ENCODE results near the gene ATG4B.

Gene ATG4B

DNA sequence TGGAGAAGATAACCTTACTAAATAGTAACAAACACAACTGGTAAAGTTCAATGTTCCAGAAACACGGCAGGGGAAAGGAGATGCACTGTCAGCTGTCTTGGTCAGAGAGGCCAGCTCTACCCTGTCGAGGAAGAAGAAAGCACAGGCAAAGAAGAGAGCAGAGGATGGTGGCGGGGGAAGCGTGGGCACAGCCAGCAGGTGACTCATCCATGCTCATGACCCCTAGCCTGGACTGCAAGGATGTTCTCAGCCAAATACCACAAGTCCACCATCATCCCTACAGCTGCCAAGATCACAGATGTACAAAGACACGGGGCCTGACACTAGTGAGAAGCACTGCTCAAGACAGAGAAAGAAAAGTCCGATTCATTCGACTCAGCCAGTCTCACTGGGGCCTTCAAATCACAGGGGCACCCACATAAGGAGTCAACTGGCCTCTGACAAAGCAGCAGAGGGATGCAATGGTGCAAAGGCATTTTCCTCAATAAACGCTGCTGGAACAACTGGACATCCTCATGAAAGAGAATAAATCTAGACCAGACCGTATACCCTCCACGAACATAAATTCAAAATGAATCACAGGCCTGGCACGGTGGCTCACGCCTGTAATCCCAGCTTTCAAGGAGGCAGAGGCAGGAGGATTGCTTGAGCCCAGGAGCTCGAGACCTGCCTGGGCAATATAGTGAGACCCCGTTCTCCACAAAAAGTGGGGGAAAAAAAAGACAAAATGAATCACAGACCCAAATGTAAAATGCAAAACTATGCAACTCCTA is 43.5 kb downstream of the ATG4B start:
- in situ Hi-C loops (cut with MboI; ENCODE audit: low sequenced_read_pairs), result no loop called here

DNA sequence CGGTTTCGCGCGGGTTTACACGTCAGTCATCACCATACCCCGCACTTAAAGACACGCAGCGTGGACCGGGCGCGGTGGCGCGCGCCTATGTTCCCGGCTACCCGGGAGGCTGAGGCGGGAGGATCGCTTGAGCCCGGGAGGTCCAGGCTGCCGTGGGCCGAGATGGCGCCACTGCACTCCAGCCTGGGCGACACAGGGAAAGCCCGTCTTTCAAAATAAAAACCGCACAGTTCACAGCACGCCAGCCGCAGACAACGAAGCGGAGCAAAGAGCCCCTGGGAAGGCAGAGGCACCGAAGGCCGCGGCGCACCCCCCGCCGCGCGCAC is 48.8 kb downstream of the ATG4B start:
- in situ Hi-C loops (cut with MboI; ENCODE audit: low sequenced_read_pairs), result no loop called here

DNA sequence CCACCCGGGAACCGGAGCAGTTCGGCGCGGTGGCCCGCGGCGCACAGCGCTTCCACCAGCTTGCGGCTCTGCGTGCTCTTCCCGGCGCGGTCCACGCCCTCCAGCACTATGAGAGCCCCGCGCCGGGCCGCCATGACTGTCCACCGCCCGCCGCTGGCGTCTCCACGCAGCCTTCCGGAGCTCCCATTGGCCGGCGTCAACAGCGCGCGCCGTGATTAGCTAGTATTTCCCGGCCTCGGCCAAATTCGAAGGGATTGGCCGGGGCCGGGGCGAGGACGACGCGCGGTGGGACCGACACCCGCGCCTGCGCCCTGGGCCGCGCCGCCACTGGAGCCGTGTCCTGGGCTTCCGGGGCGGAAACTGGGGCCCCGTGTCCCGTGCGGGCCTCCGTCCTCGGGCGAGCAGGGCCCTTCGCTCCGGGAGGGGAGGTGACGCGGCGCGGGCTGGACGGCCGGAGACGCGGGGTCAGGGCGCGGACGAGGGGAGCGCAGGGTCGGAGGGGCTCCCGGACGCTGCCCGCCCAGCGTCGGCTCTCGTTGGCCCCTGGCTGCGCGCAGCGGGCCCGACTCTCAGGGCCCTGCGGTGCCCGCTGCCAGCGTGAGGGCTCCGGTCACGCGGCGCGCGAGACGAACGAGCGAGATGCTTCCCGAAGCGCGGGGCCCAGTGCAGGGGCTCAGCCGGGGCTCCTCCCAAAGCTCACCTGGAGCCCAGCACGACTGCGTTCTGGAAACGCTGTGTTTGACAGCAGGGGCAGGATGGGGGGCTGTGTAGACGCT is 49.3 kb downstream of the ATG4B start, which contains the start of gene DTYMK:
DTYMK (minus strand) TSS at position 166 of the 776 bp plus-strand sequence; CDS start at position 134, 32 bp downstream.
- in situ Hi-C loops (cut with MboI; ENCODE audit: low sequenced_read_pairs), result no loop called here

DNA sequence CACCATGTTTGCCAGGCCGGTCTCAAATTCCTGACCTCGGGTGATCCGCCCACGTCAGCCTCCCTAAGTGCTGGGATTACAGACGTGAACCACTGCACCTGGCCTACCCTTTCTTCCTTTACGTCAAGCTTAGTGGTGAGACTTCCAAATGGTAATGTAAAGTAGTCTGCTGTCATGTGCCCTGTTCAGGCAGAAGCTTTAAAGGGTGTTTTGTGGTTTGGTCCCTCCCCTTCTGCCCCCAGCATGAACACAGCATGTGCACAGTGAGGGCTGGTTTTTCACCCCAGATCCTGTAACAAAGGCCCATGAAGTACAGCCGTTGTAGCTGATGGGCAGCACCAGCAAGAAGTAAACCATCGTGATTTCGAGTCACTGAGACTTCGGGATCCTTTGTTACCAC is 51.8 kb downstream of the ATG4B start:
- in situ Hi-C loops (cut with MboI; ENCODE audit: low sequenced_read_pairs), result no loop called here

DNA sequence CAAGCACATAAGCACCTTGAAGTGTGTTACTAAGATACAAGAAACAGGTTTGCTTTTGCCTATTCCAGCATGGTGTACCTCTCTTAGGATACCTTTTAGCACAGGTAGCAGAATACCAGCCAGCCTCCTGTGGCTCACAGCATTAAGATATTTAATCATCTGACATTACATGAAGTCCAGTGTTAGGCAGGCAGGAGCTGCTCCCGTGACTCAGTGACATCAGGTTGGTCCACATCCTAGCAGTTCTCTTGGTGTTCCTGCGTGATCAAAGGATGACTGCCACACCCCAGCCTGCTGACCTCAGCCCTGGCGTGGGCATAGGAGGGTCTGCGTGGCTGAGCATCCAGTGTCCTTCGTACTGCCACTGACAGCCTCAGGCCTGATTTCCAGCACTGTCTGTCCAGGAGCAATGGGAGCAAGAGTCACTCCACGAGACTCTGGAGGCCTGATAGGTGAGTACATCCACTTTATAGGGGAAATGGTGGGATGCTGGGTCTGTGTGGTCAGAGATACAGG is 52.8 kb downstream of the ATG4B start:
- in situ Hi-C loops (cut with MboI; ENCODE audit: low sequenced_read_pairs), result no loop called here

DNA sequence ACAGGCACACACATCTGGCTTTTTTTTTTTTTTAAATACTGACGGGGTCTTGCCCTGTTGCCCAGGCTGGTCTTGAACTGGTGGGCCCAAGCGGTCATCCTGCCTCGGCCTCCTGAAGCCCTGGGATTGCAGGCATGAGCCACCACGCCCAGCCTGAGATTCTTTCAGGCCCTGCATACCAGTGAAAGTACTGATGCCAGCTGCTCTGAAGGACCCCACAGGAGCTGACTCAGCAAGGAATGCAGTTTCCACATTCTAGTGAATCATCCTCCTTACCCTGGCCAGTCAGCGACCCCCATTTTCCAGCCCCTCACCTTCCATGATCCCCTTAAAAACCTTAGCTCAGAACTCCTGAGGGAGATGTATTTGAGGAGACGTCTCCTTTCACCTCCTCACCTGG is 55.0 kb downstream of the ATG4B start:
- in situ Hi-C loops (cut with MboI; ENCODE audit: low sequenced_read_pairs), result no loop called here

DNA sequence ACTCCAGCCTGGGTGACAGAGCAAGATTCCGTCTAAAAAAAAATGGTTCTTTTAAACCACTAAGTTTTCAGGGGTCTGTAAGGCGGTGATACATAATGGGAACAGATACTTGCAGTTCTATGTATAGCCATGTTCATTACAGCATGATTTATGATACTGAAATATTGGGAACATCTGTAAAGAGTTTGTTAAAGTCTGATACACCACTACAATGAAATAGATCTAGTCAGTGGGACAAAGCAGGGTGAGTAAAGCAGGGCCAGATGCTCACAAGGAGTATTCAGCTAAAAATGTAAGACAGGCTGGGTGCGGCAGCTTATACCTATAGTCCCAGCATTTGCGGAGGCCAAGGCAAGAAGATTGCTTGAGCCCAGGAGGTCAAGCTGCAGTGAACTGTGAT is 58.2 kb downstream of the ATG4B start:
- in situ Hi-C loops (cut with MboI; ENCODE audit: low sequenced_read_pairs), result no loop called here

DNA sequence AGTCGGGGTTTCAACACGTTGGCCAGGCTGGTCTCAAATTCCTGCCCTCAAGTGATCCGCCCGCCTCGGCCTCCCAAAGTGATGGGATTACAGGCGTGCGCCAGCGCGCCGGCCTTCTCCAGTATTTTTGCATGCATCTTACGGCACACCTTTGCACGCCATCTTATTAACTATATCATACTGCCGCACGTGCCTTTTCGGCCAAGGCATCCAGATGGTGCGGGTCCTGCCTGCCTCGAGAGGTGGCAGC is 63.6 kb downstream of the ATG4B start:
- in situ Hi-C loops (cut with MboI; ENCODE audit: low sequenced_read_pairs), result no loop called here

DNA sequence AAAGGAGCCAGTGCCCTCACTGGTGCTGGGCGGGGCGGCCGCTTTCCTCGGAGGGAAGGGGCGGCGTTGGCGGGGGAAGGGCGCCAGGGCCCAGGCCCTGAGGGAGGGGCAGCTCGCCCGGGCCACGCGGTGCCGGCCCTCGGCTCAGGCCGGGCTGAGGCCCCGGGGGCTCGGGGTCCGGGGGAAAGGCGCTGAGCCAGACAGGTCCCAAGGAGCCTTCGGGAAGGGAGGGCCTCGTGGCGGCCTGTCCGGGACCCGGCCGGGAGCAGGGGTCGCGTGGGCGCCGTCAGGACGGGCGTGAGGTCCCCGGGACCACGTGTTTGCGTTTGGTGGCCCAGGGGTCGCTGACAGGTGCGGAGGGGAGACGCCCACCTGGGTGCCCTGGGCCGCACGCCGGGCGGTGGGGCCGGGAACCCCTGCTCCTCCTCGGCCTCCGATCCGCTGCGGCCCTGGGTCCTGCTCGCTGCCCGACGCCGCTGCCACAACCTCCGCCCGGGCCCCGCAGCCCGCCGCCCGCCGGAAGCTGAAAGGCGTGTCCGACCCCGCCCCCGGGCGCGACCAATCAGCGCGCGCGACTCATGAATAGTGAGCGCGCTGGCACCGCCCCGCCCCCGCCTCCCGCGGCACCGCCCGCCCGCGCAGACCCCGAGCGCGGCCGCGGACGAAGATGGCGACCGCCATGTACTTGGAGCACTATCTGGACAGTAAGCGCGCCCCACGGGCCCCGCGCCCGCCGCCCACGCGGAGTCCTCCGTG is 64.1 kb downstream of the ATG4B start, which contains the start of gene ING5:
ING5 (plus strand) TSS at position 641 of the 756 bp plus-strand sequence; CDS start at position 668, 27 bp downstream.
- in situ Hi-C loops (cut with MboI; ENCODE audit: low sequenced_read_pairs), result no loop called here

DNA sequence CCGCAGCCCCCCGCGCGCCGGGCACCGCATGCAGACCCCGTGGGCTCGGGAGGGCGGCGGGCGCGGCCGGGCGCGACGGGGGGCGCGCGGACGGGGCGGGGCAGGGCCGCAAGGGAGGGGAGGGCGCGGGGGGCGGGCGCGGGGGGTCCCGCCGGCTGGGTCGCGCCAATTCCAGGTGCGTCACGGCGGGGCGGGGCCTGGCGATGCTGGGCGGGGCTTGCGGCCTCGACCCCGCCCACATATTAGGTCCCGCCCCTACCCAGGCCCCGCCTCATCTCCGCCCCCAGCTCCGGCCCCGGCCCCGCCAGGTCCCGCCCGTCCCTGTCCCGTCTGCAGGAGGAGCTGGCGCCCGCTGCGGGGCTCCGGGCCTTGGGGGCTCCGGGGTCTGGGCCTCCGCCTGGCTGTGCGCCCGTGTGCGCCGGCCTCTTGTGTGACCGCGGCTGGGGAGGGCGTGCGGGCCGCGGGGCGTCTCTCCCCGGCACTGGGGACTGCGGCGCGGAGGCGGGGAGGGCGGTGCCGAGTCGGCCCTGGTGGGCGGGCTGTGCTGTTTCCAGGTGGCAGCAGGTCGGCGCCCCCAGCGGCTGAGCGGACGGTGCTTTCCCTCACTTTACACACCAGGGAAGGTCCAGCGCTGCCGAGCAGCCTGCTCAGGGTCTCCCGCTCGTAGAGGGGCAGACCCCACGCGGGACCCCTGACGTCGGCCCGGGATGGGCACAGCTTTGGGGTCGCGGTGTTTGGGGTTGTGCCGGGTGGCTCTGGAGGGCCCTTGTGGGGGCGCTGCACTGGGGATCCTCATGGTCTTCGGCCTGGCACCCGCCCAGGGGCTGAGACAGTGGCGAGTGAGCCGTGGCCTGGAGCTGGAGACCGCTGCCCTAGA is 64.9 kb downstream of the ATG4B start:
- in situ Hi-C loops (cut with MboI; ENCODE audit: low sequenced_read_pairs), result no loop called here

DNA sequence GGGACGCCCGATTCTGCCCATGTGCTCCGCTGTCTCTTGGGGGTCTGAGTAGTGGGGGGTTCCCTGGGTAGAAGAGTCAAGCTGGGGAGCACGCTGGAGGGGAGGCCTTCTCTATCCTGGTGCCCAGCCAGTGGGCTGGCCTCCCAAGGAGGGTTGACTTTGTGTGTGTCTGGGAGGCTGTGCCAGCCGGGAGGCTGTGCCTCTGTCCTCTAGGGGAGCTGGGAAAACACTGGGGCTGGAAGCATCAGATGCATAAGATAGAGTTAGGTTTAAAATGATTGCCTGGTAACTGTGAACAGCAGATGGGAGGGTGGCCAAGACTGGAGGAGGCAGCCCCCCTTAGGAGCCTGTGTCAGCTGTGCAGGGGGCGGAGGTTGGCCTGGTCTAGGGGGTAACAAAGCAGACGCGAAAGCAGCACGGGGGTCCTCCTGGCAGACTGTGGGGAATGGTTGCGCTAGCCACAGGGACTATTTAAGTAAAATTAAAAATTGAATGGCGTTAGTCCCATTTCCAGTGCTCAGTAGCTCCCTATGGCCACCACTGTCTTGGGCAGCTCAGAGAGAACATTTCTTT is 65.6 kb downstream of the ATG4B start:
- in situ Hi-C loops (cut with MboI; ENCODE audit: low sequenced_read_pairs), result no loop called here

DNA sequence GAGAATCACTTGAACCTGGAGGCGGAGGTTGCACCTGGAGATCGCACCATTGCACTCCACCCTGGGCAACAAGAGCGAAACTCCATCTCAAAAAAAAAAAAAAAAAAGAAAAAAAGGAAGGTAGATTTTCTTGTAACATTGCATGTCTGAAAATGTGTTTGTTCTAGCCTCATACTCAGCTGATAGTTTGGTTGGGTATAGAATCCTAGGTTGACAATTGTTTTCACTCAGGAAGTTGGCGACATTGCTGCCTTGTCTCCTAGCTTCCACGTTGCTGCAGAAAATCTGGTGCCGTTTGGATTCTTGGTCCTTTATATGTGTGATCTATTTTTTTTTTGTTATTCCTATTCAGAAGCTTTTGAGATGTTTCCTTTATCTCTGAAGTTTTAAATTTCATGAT is 69.0 kb downstream of the ATG4B start:
- in situ Hi-C loops (cut with MboI; ENCODE audit: low sequenced_read_pairs), result no loop called here

DNA sequence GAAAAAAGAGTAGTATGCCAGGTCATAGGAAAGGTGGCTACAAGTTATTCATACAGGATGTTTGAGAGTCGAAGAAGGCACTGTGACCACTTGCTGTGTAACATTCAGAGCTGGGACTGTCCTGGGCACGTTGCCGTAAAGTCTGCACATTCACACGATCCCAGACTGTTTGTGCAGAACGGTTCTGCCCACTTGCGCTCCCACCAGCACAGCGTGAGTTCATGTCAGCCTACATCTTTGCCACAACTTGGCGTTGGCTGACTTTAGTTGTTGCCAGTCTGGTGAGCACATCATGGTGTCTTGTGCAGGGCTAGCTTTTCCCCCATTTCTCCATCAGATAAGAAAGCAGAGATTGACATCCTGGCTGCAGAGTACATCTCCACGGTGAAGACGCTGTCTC is 71.4 kb downstream of the ATG4B start:
- in situ Hi-C loops (cut with MboI; ENCODE audit: low sequenced_read_pairs), result no loop called here

DNA sequence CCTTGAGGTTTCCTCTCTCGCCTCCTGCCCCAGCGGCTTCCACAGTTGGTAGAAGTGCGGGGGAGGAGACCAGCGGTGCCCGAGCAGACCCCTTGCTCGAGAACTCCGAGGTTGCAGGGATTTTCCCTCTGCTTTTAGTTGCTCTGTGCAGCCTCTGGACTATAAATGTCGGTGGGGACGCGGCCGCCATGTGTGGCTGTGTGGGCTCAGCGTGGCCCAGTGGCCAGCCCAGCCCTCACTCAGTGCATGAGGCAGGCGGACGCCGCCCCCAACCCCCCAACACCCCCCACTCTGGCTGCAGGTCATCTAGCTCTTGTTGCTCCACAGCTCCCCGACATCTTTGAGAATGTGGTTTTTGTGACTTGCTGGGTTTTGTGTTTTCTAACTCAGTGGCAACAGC is 81.6 kb downstream of the ATG4B start:
- in situ Hi-C loops (cut with MboI; ENCODE audit: low sequenced_read_pairs), result no loop called here

DNA sequence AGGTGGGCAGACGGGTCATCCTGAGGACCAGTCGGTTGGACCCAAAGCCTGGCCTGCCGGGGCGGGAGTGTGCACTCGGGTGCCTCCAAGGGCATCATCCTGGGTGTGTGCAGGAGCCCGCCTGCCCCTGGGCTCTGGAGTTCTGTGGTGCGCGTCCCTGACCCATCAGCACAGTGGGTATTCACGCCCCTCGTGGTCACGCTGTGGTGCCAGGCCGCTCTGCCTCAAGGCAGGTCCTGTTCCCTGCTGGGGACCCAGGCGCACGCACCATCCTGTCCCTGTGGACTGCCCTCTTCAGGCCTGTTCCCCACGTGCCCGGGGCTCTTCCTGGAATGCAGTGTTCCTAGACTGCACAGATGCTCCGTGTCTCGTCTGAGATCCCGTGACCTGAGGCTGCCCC is 82.6 kb downstream of the ATG4B start:
- in situ Hi-C loops (cut with MboI; ENCODE audit: low sequenced_read_pairs), result no loop called here

DNA sequence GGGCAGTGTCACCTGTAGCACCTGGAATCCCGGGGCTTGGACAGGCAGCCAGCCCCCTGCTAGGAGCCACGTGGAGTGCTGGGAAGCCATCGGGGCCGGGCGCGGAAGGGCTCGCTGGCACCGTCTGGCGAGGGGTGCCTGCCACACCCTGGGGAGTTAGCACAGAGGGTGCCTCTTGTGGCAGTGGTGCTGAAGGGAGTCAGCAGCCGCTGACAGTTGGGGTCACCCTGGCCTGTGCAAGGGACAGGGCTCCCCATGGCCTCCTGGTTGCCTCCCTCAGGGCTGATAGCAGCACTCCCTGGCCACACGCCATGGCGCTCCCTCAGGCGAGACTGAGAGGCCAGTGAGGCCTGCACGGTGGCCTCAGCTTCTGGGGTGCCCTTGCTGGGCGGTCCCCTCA is 83.1 kb downstream of the ATG4B start:
- in situ Hi-C loops (cut with MboI; ENCODE audit: low sequenced_read_pairs), result no loop called here

DNA sequence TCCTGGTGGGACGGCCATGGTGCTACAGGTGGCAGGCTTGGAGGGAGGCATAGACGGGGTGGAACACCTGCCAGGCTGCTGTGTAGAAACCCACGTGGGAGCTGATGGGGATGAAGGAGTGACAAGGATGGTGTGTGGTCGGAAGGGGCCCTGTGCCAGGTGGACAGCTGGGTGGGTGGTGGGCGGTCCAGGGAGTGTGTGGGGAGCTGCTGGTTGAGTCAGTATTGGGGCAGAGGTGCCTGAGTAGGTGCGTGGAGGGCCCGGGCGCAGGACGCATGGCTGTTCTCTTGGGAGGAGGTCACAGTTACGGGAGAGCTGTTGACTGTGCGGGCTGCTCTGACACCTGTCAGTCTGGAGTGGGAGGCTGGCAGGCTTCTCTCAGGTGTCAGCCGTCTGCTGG is 84.4 kb downstream of the ATG4B start:
- in situ Hi-C loops (cut with MboI; ENCODE audit: low sequenced_read_pairs), result no loop called here

DNA sequence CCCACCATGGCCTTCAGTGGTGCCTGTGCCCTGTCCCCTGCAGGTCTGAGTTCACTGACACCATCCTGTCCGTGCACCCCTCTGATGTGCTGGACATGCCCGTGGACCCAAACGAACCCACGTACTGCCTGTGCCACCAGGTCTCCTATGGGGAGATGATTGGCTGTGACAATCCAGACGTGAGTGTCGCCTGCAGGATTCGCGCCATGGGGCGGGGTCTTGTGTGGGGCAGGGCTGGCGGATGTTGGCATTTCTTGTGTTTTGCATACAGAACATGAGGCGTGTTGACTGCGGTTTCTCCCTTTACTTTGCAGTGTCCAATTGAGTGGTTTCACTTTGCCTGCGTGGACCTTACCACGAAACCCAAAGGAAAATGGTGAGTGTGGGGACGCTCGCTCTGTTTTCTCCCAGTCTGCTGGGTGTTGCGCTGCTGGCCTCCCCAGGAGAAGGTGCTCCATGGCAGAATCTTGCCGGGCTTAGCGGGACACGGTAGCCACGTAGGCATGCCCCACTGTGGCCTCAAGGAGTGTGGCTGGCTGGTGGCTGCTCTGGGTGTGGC is 85.5 kb downstream of the ATG4B start:
- in situ Hi-C loops (cut with MboI; ENCODE audit: low sequenced_read_pairs), result no loop called here

Measured in HL-60/S4 treated with retinoic acid at 250 ng/mL for 4 days and 3 days (cell line).